SK-N-SH (cell line): ENCODE measurements around the gene VPS8.

Source experiments
- FOXM1 ChIP-seq: IDR thresholded peaks from 2 replicates; pipeline ENCODE4 v1.4.0; 2012; ENCODE audit warnings: low read depth, mild to moderate bottlenecking
- NFIC ChIP-seq: IDR thresholded peaks from 2 replicates; pipeline ENCODE4 v1.4.0; 2012; ENCODE audit warnings: borderline replicate concordance
- REST ChIP-seq: IDR thresholded peaks from 2 replicates; pipeline ENCODE4 v1.6.1; 2012; ENCODE audit warnings: mild to moderate bottlenecking, low read depth, low read length, moderate library complexity
- SIN3A ChIP-seq: IDR thresholded peaks from 2 replicates; pipeline ENCODE4 v1.6.1; 2012; ENCODE audit warnings: low read depth, mild to moderate bottlenecking, low read length, moderate library complexity, borderline replicate concordance
- TAF1 ChIP-seq: IDR thresholded peaks from 2 replicates; pipeline ENCODE4 v1.6.1; 2012; ENCODE audit warnings: low read depth, mild to moderate bottlenecking, low read length, moderate library complexity, borderline replicate concordance
- TF ChIP-seq, protein P1 (sequence below): fragments of 200-600 bp; sonication (generic); IDR thresholded peaks from 2 replicates; pipeline ENCODE4 v1.6.1; 2017; ENCODE audit warnings: antibody characterized with exemption, mild to moderate bottlenecking, moderate library complexity

DNA sequence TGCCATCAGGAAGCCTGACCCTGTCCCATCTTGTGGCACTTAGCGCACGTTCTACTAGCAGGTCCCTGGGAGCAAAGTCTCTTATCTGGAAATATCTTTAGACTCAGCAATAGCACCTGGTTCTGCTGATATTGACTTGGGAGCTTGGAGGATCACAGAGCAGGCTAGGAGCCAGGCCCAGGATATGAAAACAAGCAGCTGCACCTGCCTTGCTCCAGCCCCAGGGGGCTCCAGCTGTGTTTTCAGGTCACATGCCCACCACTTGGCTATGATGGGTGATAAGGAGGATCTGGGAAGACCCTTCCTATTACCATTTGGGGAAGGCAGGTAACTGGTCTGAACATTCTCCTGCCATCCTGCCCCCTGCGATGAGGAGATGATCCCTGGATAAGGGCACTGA lies 253.1 kb downstream of the VPS8 start:
- TF ChIP-seq FOXM1 = no peak
- TF ChIP-seq, protein P1, sequence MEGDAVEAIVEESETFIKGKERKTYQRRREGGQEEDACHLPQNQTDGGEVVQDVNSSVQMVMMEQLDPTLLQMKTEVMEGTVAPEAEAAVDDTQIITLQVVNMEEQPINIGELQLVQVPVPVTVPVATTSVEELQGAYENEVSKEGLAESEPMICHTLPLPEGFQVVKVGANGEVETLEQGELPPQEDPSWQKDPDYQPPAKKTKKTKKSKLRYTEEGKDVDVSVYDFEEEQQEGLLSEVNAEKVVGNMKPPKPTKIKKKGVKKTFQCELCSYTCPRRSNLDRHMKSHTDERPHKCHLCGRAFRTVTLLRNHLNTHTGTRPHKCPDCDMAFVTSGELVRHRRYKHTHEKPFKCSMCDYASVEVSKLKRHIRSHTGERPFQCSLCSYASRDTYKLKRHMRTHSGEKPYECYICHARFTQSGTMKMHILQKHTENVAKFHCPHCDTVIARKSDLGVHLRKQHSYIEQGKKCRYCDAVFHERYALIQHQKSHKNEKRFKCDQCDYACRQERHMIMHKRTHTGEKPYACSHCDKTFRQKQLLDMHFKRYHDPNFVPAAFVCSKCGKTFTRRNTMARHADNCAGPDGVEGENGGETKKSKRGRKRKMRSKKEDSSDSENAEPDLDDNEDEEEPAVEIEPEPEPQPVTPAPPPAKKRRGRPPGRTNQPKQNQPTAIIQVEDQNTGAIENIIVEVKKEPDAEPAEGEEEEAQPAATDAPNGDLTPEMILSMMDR = no peak
- no peak for TF ChIP-seq TAF1
- no peak for TF ChIP-seq NFIC
- TF ChIP-seq SIN3A = no peak
- no peak for TF ChIP-seq REST
